Measurements from ENCODE around the gene PRAMEF5.
"Not testable (repeated sequence)": the region's sequence is repeated elsewhere in the genome, so short reads cannot be mapped to it uniquely, and the experiment has no call there.

- not testable (repeated sequence) for TF ChIP-seq CTCF (conservative IDR thresholded peaks at IDR 0.05); ZFX (IDR thresholded peaks at IDR 0.05)
Observed at GRCh38 chr1:13302197-13302596, 48.2 kb downstream of the PRAMEF5 start.

Measured in C4-2B (cell line).